T follicular helper cell (primary cell): ENCODE results near the gene C1QTNF8.

ENCODE experiments used
- DNase-seq: peaks from one replicate; pipeline ENCODE4 v3.0.0-alpha.2; 2020; ENCODE audit warnings: low read depth

Gene C1QTNF8

DNA sequence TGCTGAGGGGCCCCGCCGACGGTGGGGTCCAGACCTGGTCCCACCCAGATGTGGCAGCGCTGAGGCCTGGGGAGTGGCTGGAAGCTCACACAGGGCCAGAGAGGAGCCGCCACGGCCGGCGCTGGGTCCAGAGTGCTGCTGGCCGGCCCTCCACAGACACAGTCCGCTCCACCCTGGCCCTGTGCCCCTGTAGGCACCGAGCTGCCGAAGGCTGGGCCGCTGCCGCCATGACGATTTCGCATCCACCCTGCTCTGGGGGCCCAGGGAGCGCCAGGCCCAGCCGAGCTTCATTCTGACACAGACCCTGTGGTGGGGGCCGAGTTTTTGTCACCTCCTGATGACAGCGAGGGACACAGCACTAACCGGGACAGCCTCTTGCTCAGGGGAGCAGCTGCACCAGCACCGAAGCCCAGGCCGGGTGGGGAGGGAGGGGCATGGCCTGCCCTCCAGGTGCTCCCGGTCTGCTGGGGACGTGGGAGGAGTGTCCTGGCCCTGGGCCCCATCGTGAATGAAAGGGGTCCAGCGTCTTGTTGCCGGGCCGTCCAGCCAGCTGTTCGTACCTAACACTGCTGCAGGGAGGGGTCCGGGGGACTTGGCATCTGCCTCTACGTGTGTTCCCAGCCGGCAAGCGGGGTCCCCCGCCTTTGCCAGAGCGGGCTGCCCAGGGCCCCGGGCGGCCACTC is 50.6 kb downstream of the C1QTNF8 start:
- DNase-seq = no peak

DNA sequence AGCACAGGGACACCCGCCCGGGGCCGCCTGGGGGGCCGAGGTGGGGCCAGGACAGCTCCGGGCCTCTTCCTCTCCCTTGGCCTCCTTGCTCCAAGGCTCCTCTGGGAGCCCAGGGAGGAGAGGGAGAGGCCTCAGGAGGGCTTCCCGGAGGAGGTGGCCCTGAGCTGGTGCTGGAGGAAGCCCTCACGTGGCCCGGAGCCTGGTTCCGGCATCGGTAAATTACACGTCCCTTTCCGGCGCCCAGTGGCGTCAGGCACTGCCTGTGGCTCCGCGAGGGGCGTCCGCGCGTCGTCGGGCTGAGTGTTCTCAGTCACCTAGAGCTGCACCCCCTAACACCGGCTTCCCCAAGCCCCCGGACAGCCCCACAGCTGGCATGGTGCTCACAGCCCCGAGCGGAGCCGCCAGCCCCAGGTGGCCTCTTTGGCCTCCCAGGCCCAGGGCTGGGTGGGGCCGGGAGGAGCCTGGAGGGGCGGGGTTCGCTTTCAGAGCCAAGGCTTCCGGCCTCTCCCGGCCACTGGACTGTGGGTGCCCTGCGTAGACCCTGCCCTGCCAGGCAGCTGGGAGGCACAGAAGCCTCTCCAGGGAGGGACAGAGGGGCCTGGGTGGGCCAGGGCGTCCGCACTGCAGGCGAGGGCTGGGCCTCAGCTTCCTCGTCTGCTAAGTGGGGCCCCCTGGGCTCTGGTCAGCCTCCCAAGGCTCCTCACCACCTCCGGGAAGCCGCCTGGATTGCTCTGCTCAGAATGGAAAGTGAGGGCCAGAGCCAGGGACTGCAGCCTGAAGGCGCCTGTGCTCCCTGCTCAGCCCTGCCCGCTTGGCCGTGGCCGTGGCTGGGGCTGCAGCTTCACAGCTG is 51.4 kb downstream of the C1QTNF8 start:
- DNase-seq = no peak

DNA sequence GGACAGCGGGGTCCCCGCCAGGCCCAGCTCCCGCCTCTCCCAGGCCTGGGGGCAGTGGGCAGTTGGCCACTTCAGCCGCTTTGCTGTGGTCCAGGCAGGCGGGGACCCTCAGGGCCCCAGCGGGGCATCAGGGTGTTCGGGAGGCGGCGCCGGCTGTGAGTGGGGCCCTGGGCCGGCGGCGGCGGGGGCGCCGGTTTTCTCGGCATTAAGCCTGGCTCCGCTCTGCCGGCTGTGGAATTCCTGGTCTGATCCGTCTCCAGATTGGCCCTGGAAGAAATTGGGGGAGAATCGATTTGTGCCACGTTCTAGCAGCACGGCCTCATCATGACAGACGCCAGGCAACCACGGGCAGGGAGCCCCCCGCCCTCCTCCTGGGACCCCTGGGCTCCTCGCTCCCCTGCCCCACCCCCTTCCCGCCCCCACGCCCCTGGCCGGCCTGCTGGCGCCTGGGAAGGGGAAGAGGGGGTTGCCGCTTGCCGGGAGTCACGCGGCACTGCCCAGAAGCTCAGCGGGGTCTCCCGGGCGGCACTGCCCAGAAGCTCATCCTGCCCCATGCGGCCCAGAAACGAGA is 52.1 kb downstream of the C1QTNF8 start:
- no peak for DNase-seq

DNA sequence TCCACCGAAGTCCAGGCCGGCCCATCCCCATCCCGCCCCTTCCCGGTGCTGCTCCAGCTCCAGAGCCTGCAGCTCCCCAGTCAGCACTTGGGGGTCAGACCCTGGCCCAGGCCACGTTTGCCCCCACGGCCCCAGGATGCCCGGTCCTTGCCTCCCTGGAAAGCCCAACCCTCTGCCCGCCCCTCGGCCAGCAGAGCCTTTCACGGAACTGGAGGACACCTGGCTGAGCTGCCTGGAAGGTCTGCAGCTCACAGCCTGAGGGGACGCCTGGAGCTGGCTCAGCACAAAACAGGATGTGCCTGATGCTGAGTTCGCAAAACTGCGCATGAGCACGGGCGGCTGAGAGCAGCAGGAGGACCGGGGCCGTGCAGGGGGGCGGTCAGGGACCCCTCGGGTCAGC is 53.2 kb downstream of the C1QTNF8 start:
- DNase-seq = no peak

DNA sequence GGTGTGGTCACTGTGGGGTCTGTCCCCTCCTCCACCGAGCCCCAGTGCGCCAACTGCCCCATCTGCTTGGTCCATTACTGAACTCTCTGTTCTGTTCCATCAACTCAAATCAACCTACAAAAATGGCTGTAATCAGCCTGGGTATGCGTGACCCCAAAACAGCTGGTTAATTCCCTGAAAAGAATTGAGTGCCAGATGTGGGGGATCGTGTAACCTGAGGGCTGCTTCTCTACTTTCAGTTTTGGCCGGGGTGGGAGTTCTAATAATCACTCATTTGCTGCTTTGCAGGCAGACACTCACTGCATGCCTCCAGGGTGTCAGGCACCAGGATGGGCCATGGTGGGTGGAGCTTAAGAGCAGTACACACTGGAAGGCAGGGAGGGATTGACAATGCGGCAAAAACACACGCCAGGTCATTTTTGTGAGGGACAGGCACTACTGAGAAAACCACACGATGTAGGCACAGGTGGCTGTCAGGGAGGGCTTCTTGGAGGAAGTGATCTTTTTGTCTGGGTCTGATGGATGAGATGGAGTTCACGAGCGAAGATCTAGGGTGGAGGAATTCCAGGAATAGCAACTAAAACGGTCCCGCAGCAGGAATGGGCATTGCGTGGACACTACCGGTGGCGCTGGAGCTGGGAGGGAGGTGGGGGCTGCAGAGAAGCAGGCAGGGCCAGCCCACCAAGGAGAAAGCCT is 53.8 kb downstream of the C1QTNF8 start:
- no peak for DNase-seq

DNA sequence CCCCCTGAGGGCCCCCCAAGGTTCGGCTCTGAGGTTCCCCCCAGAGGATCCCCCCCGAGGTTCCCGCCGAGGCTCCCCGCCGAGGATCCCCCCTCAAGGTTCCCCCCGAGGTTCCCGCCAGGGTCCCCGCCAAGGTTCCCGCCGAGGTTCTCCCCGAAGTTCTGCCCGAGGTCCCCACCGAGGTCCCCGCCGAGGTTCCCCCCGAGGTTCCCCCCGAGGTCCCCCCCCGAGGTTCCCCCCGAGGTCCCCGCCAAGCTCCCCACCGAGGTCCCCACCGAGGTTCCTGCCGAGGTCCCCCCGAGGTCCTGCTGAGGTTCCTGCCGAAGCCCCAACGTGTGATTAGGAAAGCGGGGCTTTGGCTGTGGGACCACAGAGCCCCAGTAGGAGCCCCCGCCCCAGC is 55.7 kb downstream of the C1QTNF8 start:
- DNase-seq = no peak

DNA sequence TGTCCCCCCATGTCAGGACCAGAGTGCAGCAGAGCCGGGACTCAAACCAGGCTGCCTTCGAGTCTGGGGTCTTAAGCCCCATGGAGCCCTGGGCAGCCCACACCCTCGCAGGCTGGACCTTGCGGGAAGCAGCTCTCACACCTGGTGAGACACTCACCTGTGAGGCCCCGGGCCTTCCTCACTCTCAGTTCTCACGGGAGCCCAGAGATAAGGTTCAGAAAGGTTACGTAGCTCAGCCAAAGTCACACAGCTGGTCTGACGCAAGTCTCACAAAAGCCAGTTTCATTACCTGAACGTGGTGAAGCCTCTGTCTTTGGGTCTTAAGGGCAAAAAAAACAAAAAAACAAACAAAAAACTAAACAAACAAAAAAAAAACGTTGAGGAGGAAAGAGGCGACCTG is 56.3 kb downstream of the C1QTNF8 start:
- no peak for DNase-seq

DNA sequence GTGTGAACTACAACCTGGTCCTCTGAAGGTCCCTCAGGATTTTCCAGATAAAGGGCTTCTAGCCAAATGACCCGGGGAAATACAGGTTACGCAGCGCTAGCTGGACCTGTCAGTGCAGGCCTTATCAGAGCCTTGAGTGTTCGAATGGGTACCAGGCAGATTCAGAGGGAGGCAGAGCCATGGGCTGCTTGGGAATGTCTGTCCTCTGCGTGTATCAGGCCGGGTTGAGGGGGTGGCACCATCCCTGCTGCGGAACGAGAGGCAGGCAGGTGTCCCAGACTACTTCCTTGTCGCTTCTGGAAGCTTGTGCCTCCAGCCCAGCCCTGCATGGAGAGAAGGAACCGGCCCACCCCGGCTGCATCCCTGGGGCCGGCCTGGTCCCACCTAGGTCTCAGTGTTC is 57.1 kb downstream of the C1QTNF8 start:
- DNase-seq = no peak
